ENCODE data around the gene GPN2. TPM values are rescaled to one million over a fixed set of nuclear protein-coding genes. Genes with fewer than 3 reads are reported as not detected.
"Not testable (repeated sequence)": the region's sequence is repeated elsewhere in the genome, so short reads cannot be mapped to it uniquely, and the experiment has no call there.

GPN2 gene
- polyA plus RNA-seq, 1 donor (not counting 4 experiments of a cell fraction or from before 2014, with no cell fraction given), result 31.9 TPM

GRCh38 chr1:26839339-26839722, 50.8 kb downstream of the GPN2 start:
- no peak for DNase-seq (ENCODE audit: low read depth, low spot score)
- no peaks in the 10 kb centered on the region for H3K4me1 ChIP-seq (ENCODE audit: control insufficient read depth, extremely low read depth, insufficient read depth, low read length)
- no peaks in the 10 kb centered on the region for H3K9me3 ChIP-seq (ENCODE audit: control insufficient read depth, low read depth, low read length)
- H3K79me2 ChIP-seq (ENCODE audit: control insufficient read depth, insufficient read depth, low read length), result peaks cover 2% of the 10 kb centered on the region
- no peak overlapping the region for H3K27ac ChIP-seq (ENCODE audit: control insufficient read depth, insufficient read depth, low read length)
- no peaks in the 10 kb centered on the region for H3K9me1 ChIP-seq (ENCODE audit: control insufficient read depth, extremely low read depth, insufficient read depth, low read length)
- dilution Hi-C loops (cut with MboI; ENCODE audit: extremely low pct_ligation_motif_present, low sequenced_read_pairs), result no loop called here
- peaks cover 34 to 38% of the 10 kb centered on the region in 2 experiments for H3K36me3 ChIP-seq (ENCODE audit: control insufficient read depth in 2 of 2, extremely low read depth in 1 of 2, insufficient read depth in 2 of 2, low read length in 2 of 2)
- no peak overlapping the region for H3K4me3 ChIP-seq (ENCODE audit: control insufficient read depth in 2 of 3, extremely low read depth in 1 of 3, insufficient read depth in 2 of 3, low read depth in 1 of 3, low read length in 3 of 3)
- TF ChIP-seq CTCF (optimal IDR thresholded peaks at IDR 0.05 in 1 of 3, IDR thresholded peaks at IDR 0.05 in 1 of 3, conservative IDR thresholded peaks at IDR 0.05 in 1 of 3; ENCODE audit: extremely low read depth in 1 of 3, insufficient read depth in 2 of 3, low read length in 3 of 3), result no peak
- no peak for TF ChIP-seq EZH2 (IDR thresholded peaks at IDR 0.05; ENCODE audit: low read length)
- no peaks in the 10 kb centered on the region for H3K27me3 ChIP-seq (ENCODE audit: control insufficient read depth, extremely low read depth, insufficient read depth, low read length)
- no peak overlapping the region for H2AFZ ChIP-seq (ENCODE audit: control insufficient read depth, low read length)
- H3K9ac ChIP-seq (ENCODE audit: control insufficient read depth, extremely low read depth, insufficient read depth, low read length), result no peak overlapping the region
- FAIRE-seq, result no peak
- no peak overlapping the region for H3K4me2 ChIP-seq (ENCODE audit: control insufficient read depth, extremely low read depth, insufficient read depth, low read depth, low read length)
- H4K20me1 ChIP-seq (ENCODE audit: control insufficient read depth, extremely low read depth, insufficient read depth, low read length), result no peaks in the 10 kb centered on the region

- no peak overlapping the region for H3K9ac ChIP-seq (ENCODE audit: control insufficient read depth, extremely low read depth, insufficient read depth, low read length)
- no peaks in the 10 kb centered on the region for H3K4me1 ChIP-seq (ENCODE audit: control insufficient read depth, extremely low read depth, insufficient read depth, low read length)
- H3K27ac ChIP-seq (ENCODE audit: control insufficient read depth, insufficient read depth, low read length), result no peak overlapping the region
- dilution Hi-C loops (cut with MboI; ENCODE audit: extremely low pct_ligation_motif_present, low sequenced_read_pairs), result no loop called here
- DNase-seq (ENCODE audit: low read depth, low spot score) (no peak), FAIRE-seq (no peak)
- H3K27me3 ChIP-seq (ENCODE audit: control insufficient read depth, extremely low read depth, insufficient read depth, low read length), result no peaks in the 10 kb centered on the region
- no peaks in the 10 kb centered on the region for H3K9me1 ChIP-seq (ENCODE audit: control insufficient read depth, extremely low read depth, insufficient read depth, low read length)
- H3K4me3 ChIP-seq (ENCODE audit: control insufficient read depth in 2 of 3, extremely low read depth in 1 of 3, insufficient read depth in 2 of 3, low read depth in 1 of 3, low read length in 3 of 3), result no peak overlapping the region
- H2AFZ ChIP-seq (ENCODE audit: control insufficient read depth, low read length), result no peak overlapping the region
- H4K20me1 ChIP-seq (ENCODE audit: control insufficient read depth, extremely low read depth, insufficient read depth, low read length), result no peaks in the 10 kb centered on the region
- H3K36me3 ChIP-seq (ENCODE audit: control insufficient read depth in 2 of 2, extremely low read depth in 1 of 2, insufficient read depth in 2 of 2, low read length in 2 of 2), result peaks cover 35 to 42% of the 10 kb centered on the region in 2 experiments
- H3K79me2 ChIP-seq (ENCODE audit: control insufficient read depth, insufficient read depth, low read length), result peaks cover 2% of the 10 kb centered on the region
- no peak overlapping the region for H3K4me2 ChIP-seq (ENCODE audit: control insufficient read depth, extremely low read depth, insufficient read depth, low read depth, low read length)
- no peak for TF ChIP-seq EZH2 (IDR thresholded peaks at IDR 0.05; ENCODE audit: low read length)
- no peak for TF ChIP-seq CTCF (optimal IDR thresholded peaks at IDR 0.05 in 1 of 3, IDR thresholded peaks at IDR 0.05 in 1 of 3, conservative IDR thresholded peaks at IDR 0.05 in 1 of 3; ENCODE audit: extremely low read depth in 1 of 3, insufficient read depth in 2 of 3, low read length in 3 of 3)
- H3K9me3 ChIP-seq (ENCODE audit: control insufficient read depth, low read depth, low read length), result no peaks in the 10 kb centered on the region
Measured at GRCh38 chr1:26838474-26839338, 51.4 kb downstream of the GPN2 start.

GRCh38 chr1:26837665-26838064, 52.4 kb downstream of the GPN2 start:
- H3K9ac ChIP-seq (ENCODE audit: control insufficient read depth, extremely low read depth, insufficient read depth, low read length); H3K4me3 ChIP-seq (ENCODE audit: control insufficient read depth in 2 of 3, extremely low read depth in 1 of 3, insufficient read depth in 2 of 3, low read depth in 1 of 3, low read length in 3 of 3); H4K20me1 ChIP-seq (ENCODE audit: control insufficient read depth, extremely low read depth, insufficient read depth, low read length); H3K9me1 ChIP-seq (ENCODE audit: control insufficient read depth, extremely low read depth, insufficient read depth, low read length); DNase-seq (ENCODE audit: low read depth, low spot score); H2AFZ ChIP-seq (ENCODE audit: control insufficient read depth, low read length); H3K27me3 ChIP-seq (ENCODE audit: control insufficient read depth, extremely low read depth, insufficient read depth, low read length); H3K79me2 ChIP-seq (ENCODE audit: control insufficient read depth, insufficient read depth, low read length); H3K4me1 ChIP-seq (ENCODE audit: control insufficient read depth, extremely low read depth, insufficient read depth, low read length); FAIRE-seq; dilution Hi-C loops (cut with MboI; ENCODE audit: extremely low pct_ligation_motif_present, low sequenced_read_pairs); H3K9me3 ChIP-seq (ENCODE audit: control insufficient read depth, low read depth, low read length); H3K4me2 ChIP-seq (ENCODE audit: control insufficient read depth, extremely low read depth, insufficient read depth, low read depth, low read length); H3K27ac ChIP-seq (ENCODE audit: control insufficient read depth, insufficient read depth, low read length): not testable (repeated sequence)
- H3K36me3 ChIP-seq (ENCODE audit: control insufficient read depth in 2 of 2, extremely low read depth in 1 of 2, insufficient read depth in 2 of 2, low read length in 2 of 2), result peaks cover 42 to 43% of the 10 kb centered on the region in 2 experiments

All from keratinocyte (primary cell).